ENCODE measurements around the gene NRTN.

- TF ChIP-seq CTCF (IDR thresholded peaks at IDR 0.05) (no peak), EZH2 (IDR thresholded peaks at IDR 0.05; ENCODE audit: borderline replicate concordance, insufficient read depth, low read depth, low read length, poor library complexity, severe bottlenecking) (no peak)
Measured at GRCh38 chr19:5798244-5798643, 6.6 kb upstream of the NRTN start.

Measured in B cell (primary cell).